MCF 10A (cell line): ENCODE measurements around the gene ADISSP. TPM values are rescaled to one million over a fixed set of nuclear protein-coding genes. Genes with fewer than 3 reads are reported as not detected.

ENCODE experiments used
- BruUV-seq: library from RNA; stranded (reverse); fragments of 400-500 nt; replicated peaks from 2 replicates; lab custom pipeline; 2021; lab: Mats Ljungman, UMichigan
- CTCF ChIA-PET: fragments of 300-600 bp; sonication (Branson Sonifier 250); formaldehyde crosslinking; extraction: SDS; loops from one replicate; lab custom pipeline; 2021; ENCODE audit warnings: antibody characterized with exemption, inconsistent platforms; lab: Yijun Ruan, JAX
- POLR2A ChIA-PET: fragments of 300-600, 350-650 bp; sonication (Branson Sonifier 250); formaldehyde crosslinking; extraction: SDS; loops from one replicate; lab custom pipeline; 2020; ENCODE audit warnings: antibody characterized with exemption, inconsistent platforms; lab: Yijun Ruan, JAX
- DNase-seq: peaks from one replicate; pipeline ENCODE4 v3.0.0-alpha.2; 2018; ENCODE audit not compliant: unreplicated experiment
- H3K27ac Mint-ChIP-seq: one replicate; pipeline ENCODE4 v1.8.0; 2022; ENCODE audit warnings: mild to moderate bottlenecking, low read depth, mixed read lengths; ENCODE audit not compliant: unreplicated experiment
- H3K27me3 Mint-ChIP-seq: one replicate; pipeline ENCODE4 v1.8.0; 2022; ENCODE audit warnings: mixed read lengths; ENCODE audit not compliant: insufficient read depth, unreplicated experiment
- H3K36me3 Mint-ChIP-seq: one replicate; pipeline ENCODE4 v1.8.0; 2022; ENCODE audit warnings: mild to moderate bottlenecking, moderate library complexity, mixed read lengths; ENCODE audit not compliant: insufficient read depth, unreplicated experiment
- H3K4me1 Mint-ChIP-seq: one replicate; pipeline ENCODE4 v1.8.0; 2022; ENCODE audit warnings: mixed read lengths; ENCODE audit not compliant: insufficient read depth, unreplicated experiment
- H3K4me3 Mint-ChIP-seq: one replicate; pipeline ENCODE4 v1.8.0; 2022; ENCODE audit warnings: mild to moderate bottlenecking, moderate library complexity, mixed read lengths; ENCODE audit not compliant: unreplicated experiment
- H3K9me3 Mint-ChIP-seq: one replicate; pipeline ENCODE4 v1.8.0; 2022; ENCODE audit warnings: mixed read lengths; ENCODE audit not compliant: unreplicated experiment
- intact Hi-C: fragments of 100-400 bp; cut with micrococcal nuclease; formaldehyde crosslinking; loops from 2 replicates; pipeline ENCODE4 v1.14.1; 2022
- total RNA-seq: library from RNA; stranded (reverse); gene quantifications from 2 replicates; pipeline ENCODE4 v1.2.3, GENCODE V29; 2022
- TF ChIP-seq, protein P1 (sequence below): fragments of 200-600 bp; IDR thresholded peaks from one replicate; pipeline ENCODE4 v1.8.0; 2022; ENCODE audit warnings: antibody characterized with exemption, mild to moderate bottlenecking; ENCODE audit not compliant: unreplicated experiment

ADISSP gene
- total RNA-seq, 1 experiment from 2014 or later = 58.8 TPM

GRCh38 chr20:3813848-3814581, 46.5 kb upstream of the ADISSP start:
- no peaks in the 10 kb centered on the region for H3K9me3 Mint-ChIP-seq
- ChIA-PET CTCF (interaction anchor here (0.5 to 10.7 kb wide), 6 partner anchors 14 to 198 kb away, joined by 3 to 231 read pairs (median 4); partner anchors contain the start of genes CENPB and SPEF1), POLR2A (interaction anchor here (0.7 to 3.7 kb wide), 5 partner anchors 15 to 116 kb away, joined by 3 to 24 read pairs (median 4); partner anchors contain the start of gene ADISSP)
- H3K27me3 Mint-ChIP-seq = no peaks in the 10 kb centered on the region
- H3K27ac Mint-ChIP-seq = no peak overlapping the region
- no TSS peak for BruUV-seq
- H3K36me3 Mint-ChIP-seq = peaks cover 21% of the 10 kb centered on the region
- DNase-seq = no peak
- TF ChIP-seq, protein P1, sequence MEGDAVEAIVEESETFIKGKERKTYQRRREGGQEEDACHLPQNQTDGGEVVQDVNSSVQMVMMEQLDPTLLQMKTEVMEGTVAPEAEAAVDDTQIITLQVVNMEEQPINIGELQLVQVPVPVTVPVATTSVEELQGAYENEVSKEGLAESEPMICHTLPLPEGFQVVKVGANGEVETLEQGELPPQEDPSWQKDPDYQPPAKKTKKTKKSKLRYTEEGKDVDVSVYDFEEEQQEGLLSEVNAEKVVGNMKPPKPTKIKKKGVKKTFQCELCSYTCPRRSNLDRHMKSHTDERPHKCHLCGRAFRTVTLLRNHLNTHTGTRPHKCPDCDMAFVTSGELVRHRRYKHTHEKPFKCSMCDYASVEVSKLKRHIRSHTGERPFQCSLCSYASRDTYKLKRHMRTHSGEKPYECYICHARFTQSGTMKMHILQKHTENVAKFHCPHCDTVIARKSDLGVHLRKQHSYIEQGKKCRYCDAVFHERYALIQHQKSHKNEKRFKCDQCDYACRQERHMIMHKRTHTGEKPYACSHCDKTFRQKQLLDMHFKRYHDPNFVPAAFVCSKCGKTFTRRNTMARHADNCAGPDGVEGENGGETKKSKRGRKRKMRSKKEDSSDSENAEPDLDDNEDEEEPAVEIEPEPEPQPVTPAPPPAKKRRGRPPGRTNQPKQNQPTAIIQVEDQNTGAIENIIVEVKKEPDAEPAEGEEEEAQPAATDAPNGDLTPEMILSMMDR = no peak
- H3K4me3 Mint-ChIP-seq = no peak overlapping the region
- H3K4me1 Mint-ChIP-seq = peaks cover 33% of the 10 kb centered on the region
- intact Hi-C loops = no loop called here

- TF ChIP-seq, protein P1 = no peak
- Mint-ChIP-seq H3K9me3 (no peaks in the 10 kb centered on the region), H3K4me1 (peaks cover 25% of the 10 kb centered on the region), H3K27me3 (no peaks in the 10 kb centered on the region), H3K27ac (no peak overlapping the region), H3K36me3 (peaks cover 23% of the 10 kb centered on the region), H3K4me3 (no peak overlapping the region)
- POLR2A ChIA-PET = interaction anchor here (0.6 to 3.7 kb wide), 5 partner anchors 10 to 77 kb away, joined by 3 to 24 read pairs (median 5); partner anchors contain the start of gene ADISSP
- BruUV-seq = no TSS peak
- intact Hi-C loops = no loop called here
- no peak for DNase-seq
- CTCF ChIA-PET = interaction anchor here (0.5 to 10.7 kb wide), 6 partner anchors 10 to 136 kb away, joined by 3 to 231 read pairs (median 4); partner anchors contain the start of genes CENPB and SPEF1
These were observed 45.7 kb upstream of the ADISSP start for GRCh38 chr20:3812975-3813847.

DNA sequence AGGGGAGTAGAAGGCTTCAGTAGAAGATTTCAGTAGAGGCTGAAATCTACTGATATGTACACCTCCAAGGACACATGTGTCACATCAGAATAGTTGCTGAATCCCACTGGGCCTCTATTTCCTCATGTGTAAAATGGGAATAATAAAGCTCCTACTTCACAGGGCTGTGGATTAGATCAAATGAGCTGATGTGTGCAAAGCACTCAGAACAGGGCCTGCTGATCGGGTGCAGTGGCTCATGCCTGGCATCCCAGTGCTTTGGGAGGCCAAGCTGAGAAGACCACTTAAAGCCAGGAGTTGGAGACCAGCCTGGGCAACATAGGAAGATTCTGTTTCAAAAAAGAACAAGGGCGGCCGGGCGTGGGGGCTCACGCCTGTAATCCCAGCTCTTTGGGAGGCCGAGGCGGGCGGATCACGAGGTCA, 44.7 kb upstream of the ADISSP start:
- intact Hi-C loops = no loop called here
- no peak for DNase-seq
- peaks cover 32% of the 10 kb centered on the region for H3K36me3 Mint-ChIP-seq
- TF ChIP-seq, protein P1 = no peak
- ChIA-PET CTCF (interaction anchor here (0.5 to 1.3 kb wide), 8 partner anchors 11 to 1281 kb away, joined by 3 to 7 read pairs (median 3); partner anchors contain the start of gene CDC25B), POLR2A (interaction anchor here (0.7 to 3.7 kb wide), 8 partner anchors 9 to 78 kb away, joined by 3 to 24 read pairs (median 6); partner anchors contain the start of gene ADISSP)
- peak overlapping the region; percentile 83 for H3K4me3 Mint-ChIP-seq
- H3K27ac Mint-ChIP-seq = peak overlapping the region; percentile 95
- H3K9me3 Mint-ChIP-seq = no peaks in the 10 kb centered on the region
- peaks cover 27% of the 10 kb centered on the region for H3K4me1 Mint-ChIP-seq
- no peaks in the 10 kb centered on the region for H3K27me3 Mint-ChIP-seq
- no TSS peak for BruUV-seq
